T-helper 22 cell (primary cell): ENCODE data around the gene FOXG1.

Experiments used
- DNase-seq: peaks from one replicate; pipeline ENCODE4 v3.0.0-alpha.2; 2020; ENCODE audit warnings: low read depth

Gene FOXG1

DNA sequence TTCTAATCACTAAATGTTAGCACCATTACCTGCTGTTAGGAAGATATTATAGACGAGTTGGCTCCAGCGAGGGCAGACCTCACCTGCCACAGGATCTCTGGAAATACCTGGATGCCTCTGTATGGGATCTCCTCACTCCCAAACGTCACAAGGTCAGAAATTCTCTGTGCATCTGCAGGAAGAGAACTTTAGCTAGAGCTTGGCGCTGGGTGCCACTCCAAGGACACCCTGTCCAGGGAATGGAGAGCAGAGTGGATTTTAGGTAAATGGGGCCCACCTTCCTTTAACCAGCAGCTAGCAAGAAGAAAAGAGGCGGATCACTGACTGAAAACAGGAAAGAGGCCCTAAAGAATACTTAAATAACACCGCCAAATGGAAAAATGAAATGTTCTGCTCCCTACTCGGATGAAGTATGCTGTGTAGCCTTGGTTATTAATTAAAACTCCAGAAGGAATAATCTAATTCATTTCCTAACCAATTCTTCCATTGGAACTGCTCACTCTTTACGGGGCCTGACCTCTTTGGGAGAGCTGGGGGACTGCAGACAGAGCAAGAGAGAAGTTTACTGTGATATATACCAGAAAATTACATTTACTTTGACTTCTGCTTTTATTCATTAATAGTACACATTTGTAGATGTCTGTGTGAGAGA lies 4.2 kb upstream of the FOXG1 start:
- no peak for DNase-seq

DNA sequence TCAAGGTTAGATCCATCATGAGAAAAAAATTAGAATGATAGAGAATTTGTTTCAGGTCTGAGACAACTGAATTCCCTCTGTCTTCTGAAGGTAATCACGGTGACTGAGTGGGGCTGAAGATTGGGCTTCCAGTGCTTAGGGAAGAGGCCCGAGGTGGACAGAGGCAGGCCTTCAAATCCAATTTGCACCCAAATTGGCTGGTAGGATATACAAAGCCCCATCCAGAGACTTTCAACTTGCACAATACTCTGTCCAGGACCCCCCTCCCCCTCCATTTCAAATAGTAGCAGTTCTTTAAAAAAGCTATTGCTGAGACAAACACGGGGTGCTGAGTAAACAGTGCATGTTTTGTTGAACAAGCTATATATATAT lies 3.6 kb upstream of the FOXG1 start:
- no peak for DNase-seq

DNA sequence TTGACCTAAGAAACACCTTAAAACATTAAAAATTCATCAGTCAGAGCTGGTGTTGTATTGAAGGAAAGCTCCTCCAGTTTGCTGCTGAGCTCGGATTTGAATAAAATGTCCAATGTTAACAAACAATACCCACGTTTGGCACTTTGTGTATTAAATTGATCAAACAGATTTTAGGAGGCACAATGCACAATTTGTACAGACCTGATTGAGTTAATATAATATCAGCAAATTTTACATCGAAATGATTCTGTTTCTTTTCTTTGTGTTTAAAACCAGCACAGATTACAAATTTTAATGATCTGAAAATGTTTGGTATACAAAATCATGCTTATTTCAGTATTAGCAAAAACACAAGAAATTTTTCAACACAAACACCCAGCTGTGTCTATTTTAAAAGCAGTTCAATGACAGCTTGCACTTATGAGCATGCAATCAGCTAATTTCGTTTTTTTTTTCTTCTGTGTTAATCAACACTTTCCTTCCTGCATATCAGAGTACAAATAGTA lies 2.8 kb upstream of the FOXG1 start:
- DNase-seq, result no peak

DNA sequence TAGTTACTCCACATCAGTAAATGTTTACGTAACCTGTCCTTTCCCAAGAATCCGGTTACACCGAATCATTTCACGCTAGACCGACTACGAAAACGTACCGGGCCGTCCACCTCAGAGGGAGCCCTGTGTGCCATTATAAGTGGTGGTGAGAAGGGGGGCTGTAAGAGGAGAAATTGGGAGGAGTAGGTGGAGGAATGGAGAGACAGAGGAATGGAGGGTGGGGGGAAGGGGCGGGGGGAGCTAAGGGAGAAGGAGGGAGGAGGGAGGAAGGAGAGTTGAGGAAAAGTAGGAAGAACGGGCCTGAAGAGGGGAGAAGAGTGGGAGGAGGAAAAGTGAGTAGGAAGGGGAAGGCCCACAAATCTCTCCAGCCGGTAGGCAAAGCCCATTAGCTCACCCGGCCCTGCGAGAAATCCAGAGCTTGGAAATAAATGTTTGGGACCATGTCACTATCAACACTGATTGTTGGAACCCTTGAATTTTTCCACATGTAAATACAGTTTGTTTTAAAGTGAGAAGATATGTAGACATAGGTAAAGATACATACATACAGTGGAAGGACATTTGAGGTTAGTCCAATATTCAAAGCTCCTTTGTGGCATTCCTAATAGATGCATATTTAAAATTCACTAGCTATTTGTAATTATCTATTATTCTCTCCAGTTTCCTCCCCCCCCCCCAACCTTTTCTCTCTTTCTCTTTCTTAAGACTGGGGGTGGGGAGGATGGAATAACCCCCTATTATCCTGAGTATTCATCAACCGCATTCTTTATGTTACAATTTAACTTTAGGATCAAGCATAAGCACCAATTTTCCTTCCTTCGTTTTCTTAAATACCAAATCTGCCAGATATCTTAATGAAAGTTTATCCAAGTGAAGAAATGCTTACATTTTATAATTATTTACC lies 2.1 kb upstream of the FOXG1 start:
- DNase-seq, result no peak

DNA sequence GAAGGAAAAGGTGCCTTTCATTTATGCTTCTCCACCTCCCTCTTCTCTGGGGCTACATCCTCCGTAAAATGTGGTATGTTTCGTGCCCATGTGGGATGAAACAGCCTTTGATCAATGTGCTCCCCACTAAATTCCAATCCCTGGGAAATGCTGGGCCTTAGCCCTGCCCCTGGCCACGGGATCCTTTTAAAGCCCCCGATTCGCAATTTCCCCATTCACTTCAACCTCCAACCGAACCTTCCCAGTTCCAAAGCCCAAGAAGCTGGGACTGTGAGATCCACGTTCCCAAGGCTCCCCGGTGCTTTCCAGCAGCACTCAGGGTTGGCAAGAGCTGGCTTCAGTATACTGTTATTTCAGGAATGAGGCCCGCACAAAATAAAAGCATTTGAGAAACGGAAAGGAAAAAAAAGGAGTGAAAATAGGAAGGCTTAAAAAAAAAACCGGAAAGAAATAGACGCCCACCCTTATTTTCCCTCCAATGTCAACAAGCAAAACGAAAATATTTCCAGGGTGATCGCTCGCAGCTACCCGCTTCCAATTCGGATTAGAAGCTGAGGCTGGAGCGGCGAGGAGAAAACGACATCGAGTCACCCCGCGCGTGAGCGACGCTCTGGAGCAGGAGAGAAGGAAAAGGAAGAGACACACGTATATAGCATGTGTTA lies 1.3 kb upstream of the FOXG1 start:
- DNase-seq, result no peak

DNA sequence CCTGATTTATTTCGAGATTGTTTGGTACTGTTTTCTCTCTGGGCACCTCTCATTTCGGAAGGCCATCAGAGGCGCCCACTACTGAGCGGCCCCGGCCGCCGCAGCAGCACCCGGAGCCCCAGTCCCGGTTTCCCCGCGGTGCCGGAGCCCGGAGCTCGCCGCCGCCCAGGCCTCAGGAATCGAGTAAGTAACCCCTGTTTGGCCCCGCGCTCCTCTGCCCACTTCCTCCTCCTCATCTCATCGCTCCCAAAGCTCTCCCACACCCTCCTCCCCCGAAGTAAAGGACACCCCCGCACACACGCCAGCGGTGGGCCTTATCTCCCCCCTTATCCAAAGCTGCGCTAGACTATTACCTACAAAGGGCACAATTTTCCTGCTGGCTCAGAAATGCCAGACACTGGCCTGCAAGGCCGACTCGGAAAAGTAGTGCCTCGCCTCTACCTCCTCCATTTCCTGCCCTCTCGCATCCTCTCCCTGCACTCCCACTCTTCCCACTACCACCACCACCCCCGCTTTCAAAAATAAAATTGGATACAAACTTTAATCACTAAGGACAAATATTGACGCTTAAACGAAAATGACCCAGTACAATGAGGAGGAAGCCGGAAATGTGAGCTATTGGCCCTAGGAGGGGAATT lies 637 bp upstream of the FOXG1 start:
- no peak for DNase-seq

DNA sequence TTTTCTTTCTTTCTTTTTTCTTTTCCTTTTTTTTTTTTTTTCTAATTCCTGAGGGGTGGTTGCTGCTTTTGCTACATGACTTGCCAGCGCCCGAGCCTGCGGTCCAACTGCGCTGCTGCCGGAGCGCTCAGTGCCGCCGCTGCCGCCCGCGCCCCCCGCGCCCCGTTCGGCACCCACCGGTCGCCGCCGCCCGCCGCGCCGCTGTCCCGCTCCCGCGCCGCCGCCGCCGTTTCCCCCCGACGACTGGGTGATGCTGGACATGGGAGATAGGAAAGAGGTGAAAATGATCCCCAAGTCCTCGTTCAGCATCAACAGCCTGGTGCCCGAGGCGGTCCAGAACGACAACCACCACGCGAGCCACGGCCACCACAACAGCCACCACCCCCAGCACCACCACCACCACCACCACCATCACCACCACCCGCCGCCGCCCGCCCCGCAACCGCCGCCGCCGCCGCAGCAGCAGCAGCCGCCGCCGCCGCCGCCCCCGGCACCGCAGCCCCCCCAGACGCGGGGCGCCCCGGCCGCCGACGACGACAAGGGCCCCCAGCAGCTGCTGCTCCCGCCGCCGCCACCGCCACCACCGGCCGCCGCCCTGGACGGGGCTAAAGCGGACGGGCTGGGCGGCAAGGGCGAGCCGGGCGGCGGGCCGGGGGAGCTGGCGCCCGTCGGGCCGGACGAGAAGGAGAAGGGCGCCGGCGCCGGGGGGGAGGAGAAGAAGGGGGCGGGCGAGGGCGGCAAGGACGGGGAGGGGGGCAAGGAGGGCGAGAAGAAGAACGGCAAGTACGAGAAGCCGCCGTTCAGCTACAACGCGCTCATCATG lies 654 bp downstream of the FOXG1 start:
- DNase-seq, result no peak

DNA sequence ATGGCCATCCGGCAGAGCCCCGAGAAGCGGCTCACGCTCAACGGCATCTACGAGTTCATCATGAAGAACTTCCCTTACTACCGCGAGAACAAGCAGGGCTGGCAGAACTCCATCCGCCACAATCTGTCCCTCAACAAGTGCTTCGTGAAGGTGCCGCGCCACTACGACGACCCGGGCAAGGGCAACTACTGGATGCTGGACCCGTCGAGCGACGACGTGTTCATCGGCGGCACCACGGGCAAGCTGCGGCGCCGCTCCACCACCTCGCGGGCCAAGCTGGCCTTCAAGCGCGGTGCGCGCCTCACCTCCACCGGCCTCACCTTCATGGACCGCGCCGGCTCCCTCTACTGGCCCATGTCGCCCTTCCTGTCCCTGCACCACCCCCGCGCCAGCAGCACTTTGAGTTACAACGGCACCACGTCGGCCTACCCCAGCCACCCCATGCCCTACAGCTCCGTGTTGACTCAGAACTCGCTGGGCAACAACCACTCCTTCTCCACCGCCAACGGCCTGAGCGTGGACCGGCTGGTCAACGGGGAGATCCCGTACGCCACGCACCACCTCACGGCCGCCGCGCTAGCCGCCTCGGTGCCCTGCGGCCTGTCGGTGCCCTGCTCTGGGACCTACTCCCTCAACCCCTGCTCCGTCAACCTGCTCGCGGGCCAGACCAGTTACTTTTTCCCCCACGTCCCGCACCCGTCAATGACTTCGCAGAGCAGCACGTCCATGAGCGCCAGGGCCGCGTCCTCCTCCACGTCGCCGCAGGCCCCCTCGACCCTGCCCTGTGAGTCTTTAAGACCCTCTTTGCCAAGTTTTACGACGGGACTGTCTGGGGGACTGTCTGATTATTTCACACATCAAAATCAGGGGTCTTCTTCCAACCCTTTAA lies 1.5 kb downstream of the FOXG1 start:
- no peak for DNase-seq

DNA sequence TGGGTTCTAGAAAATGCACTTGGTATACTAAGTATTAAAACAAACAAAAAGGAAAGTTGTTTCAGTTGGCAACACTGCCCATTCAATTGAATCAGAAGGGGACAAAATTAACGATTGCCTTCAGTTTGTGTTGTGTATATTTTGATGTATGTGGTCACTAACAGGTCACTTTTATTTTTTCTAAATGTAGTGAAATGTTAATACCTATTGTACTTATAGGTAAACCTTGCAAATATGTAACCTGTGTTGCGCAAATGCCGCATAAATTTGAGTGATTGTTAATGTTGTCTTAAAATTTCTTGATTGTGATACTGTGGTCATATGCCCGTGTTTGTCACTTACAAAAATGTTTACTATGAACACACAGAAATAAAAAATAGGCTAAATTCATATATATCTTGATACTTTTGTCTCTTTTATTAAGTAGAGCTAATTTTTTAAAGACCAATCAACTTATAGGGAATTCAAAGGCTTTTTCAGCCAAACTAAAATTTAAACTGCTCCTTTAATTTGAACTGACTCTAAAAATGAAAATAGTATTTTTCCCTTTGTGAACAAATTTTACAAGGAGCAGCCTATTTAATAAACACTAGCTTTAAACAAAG lies 2.8 kb downstream of the FOXG1 start:
- DNase-seq, result no peak

DNA sequence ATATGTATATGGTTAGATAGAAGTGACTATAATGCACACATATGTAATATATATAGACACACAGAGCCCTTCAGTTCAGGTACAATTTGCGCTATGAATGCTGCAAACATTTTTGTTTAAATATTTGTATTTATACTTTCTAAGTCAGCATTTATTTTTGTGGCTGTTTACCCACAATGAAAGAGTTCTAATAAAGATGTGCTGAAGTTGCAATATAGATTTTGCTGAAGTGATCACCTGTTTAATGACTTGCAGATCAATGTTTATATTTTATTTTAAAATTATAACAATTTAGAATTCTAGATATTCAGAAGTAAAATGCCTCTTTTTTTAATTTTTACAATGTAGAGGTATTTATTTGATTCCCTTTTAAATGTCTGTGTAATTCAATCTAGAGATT lies 3.5 kb downstream of the FOXG1 start:
- DNase-seq, result no peak

DNA sequence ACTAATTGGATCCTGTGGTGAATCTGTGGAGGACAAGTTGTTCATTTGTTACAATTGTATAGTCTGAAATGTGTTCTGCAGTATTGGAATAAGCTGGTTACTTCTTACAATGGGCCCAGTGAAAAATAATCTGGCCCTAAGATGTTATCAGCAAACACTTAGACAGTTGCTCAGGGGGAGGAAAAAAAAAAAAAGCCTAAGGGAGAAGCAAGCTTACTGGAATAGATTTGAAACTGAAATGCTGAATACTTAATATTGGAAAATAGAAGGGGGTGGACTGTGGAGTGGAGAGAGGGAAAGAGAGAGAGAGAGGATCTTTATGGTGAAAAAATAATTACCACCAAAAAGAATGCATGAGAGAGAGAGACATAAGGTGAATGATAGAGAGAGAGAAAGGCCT lies 4.0 kb downstream of the FOXG1 start:
- DNase-seq, result no peak

DNA sequence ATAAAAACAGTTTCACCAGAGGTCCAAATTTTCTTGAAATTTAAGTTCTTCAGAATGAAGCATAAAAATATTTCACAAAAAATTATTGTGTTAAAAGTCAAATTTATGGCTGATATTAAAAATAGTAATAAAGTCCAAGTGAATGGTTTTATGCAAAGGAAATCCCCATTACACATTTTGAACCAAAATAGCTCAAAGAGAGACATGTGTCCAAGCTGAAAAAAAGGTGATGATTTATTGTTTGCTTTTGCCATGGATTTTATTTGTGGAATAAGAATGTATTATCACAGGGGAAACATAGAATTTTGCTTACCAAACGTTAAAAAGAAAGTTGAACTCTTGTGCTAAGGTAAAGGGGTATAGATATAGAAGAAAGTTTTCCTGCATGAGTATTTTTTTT lies 4.6 kb downstream of the FOXG1 start:
- no peak for DNase-seq

DNA sequence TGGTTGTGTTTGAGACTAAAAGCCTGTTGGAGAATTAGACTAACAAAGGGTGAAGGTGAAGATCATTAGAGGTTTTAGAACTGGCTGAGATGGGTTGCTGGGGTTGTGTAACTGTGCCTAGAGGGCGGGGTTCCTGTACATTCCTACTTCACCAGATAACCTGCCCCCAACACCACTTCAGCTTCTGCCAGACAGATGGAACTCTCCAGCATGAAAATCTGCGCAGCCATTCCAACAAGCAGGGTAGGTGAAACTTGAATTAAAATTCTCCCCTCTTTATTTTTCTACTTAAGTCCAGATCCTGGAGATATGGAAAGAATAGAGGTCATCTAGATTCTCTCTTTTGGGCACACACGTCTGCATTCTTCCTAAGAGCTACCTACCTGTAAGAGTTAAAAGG lies 6.0 kb downstream of the FOXG1 start:
- DNase-seq, result no peak

DNA sequence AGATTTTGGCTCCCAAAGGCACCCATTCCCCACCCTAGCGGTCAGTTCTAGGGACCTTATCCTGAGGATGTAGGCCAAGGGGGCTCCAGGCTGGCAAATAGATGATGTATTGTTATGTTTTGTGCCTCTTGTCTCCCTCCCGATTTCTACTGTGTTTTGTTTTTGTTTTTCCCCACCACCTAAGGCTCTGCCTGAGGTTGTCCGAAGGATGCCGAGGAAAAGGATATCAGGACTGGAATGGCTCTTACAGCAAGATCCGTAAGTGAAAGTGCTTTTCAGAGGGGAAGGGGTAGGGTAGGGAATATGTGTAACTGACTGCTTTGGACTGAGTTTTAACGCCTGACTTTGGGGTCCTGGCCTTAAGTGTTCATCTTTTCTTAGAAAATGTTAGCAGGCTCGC lies 6.6 kb downstream of the FOXG1 start:
- DNase-seq, result no peak

DNA sequence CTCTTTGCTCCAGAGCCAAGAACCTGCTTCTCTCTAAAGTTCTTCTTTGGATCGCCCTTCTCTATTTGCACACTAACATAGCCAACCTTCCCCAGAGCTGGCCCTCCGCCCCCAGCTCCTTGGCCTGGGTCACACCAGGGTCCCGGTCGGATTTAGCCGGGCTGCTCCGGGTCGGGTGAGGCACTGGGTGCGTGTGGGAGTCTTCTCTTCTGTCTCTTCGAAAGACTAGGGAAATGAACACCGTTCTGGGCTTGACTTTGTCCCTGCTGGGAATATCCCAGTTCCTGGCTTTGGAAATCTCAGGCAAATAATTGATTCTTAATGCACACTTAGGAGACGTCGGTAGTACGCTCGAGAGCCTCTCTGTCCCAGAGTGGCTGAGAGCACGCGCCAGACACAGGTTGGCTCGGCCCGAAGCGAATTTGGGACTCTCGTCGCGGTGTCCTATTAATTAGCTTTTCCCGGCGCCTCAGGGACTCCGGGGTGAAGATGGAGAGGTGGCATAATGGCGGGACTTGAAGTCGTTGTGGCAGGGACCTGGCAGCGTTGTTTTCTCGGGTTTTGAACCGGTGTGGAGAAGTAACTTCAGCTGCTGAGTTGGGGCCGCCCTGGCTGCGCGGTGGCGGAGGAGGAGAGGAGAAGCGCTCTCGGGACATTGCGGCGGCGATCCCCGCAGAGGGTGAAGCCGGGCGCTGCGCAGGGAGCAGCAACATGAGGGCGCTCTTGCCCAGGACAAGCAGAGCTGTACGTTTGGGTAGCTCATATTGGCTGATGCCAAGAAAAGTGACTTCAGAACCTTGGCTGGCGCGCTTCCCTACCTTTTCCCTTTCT lies 7.5 kb downstream of the FOXG1 start:
- no peak for DNase-seq

DNA sequence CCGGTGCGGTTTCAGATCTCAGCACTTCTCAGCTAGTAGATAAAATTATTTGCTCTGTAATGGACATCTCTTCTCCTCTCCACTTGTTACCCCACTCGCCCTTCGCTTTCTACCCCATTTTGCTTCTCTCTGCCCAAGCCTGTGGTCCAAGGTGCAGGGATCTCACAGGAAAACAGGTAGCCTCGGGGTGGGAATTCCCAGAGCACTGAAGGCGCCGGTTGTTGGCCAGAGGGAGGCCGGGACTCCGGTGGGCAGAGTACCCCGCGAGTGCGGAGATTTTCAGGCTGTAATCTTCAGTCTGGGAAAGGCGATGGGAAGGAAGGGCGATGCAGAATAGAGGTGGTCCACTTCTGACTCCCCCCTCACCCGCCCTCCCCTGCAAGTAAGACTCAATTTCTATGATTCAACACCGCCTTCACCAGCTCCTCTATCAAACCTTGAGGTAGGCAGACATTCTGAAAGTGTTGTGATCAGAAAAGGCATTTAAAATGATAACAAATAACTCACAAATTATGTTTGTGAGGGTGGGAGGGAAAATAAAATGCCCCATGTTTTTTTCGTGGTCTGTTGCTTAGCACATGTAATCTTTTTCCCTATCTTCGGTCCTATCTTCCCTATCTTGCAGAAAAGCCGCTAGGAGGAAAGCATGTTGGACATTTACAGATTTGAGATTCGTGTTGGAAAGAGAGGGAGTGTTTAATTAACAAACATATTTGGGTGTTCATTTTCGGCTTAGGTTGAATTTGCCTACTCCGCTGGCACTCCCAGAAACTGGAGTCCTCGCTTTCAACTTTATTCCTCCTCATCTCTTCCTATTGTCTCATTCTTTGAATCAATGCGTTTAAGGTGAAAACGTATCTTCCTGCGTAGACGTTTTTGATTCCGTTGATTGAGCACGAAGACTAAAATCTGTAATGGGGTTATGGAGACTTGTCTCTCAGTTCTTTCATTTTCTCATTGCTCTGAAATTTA lies 8.5 kb downstream of the FOXG1 start:
- DNase-seq, result no peak

DNA sequence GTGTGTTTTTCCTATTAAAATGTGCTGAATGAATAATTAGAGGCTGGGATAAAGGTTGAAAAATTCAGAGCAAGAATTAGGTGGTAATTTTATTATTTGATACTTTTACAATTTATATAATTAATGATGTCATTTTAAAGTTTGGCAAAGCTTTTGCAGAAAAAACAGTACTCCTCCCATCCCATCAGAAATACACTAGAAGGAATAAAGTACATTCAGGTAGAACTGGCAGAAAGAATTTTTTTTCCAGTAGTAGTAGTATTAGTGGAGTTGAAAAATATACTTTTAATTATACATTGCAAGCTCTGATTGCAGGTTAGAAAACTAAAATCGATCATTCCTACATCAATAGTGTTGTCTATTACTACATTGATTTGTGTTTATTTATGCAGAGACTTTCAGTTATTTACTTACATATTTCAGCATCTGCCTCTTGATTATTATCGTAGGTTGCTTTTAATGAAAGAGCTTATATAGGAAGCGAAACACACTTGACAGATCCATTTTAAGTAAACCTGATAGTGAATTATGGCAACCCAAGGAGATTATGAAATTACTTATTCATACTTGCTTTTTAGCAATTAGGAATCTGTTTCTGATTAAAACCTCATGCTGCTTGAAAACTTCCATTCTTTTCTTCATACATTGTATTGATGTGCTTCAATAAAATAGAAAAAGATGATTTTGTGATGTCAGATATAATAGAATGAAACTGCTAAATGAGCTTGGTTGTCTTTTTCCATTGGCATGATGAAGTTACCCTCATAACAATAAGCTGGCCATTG lies 10.1 kb downstream of the FOXG1 start:
- no peak for DNase-seq
